ENCODE measurements around the gene DYNC1I1. TPM values are rescaled to one million over a fixed set of nuclear protein-coding genes. Genes with fewer than 3 reads are reported as not detected.

DYNC1I1 gene
- total and polyA plus RNA-seq, 2 of the 4 experiments (the other 2 are of a cell fraction) = under 0.01 to 0.15 TPM

DNA sequence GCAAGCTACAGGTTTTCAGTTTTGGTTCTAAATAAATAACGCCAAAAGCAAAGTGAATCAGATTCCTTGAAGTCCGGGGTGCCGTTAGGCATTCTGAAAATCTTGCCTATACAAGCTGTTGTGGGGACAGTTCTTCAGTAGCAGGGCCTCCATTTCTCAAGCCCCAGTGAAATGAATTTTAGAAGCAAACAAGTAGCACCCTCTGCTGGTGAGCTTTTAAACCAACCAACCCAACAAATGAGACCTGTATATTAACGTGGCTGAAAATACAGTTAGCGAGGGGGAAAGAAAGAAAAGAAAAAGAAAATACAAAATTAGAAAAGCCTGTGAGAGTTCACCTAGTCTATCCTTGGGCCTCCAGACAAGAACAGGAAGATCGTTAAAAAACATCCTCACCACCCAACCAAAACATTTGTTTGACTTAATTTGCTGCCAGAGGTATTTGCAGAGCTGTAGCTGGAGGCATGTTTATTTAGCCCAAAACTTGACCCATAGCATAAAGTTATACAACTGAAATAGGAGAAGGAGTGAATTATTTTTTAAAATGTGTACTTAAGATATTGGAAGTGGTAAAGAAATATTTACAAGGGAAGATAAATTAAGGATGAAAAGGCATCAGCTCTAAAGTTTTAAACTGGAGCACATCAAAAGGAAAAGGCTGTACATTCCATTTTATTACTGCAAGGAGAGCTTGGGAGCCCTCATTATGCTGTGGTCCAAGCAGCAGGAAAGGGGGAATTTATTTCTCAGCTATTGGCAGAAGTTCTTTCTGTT lies 98.9 kb downstream of the DYNC1I1 start:
- no peak overlapping the region for H3K4me2 ChIP-seq (ENCODE audit: low read depth, low read length)
- DNase-seq = peak; percentile 45

More for the DNA sequence above, 98.9 kb downstream of the DYNC1I1 start:
- no peaks in the 10 kb centered on the region for H3K79me1 ChIP-seq (ENCODE audit: low read depth in 1 of 2, low read length in 2 of 2)
- POLR2A ChIA-PET (ENCODE audit: unreplicated experiment) = no interaction called here
- peak; percentile 88 for ATAC-seq (ENCODE audit: low read depth)
- intact Hi-C loops (cut with micrococcal nuclease) = loop anchor here (1.0 to 5.0 kb wide), 3 partner anchors 76 to 344 kb away; no protein-coding TSS in a partner anchor
- no peaks in the 10 kb centered on the region for H3K9me3 ChIP-seq (ENCODE audit: control insufficient read depth, insufficient read depth, low read length)
- TF ChIP-seq RFX5 (IDR thresholded peaks at IDR 0.05; ENCODE audit: low read depth, low read length) (no peak), CHD1 (IDR thresholded peaks at IDR 0.05; ENCODE audit: low read depth, low read length) (no peak), SMC3 (IDR thresholded peaks at IDR 0.05; ENCODE audit: low read depth, low read length) (peak; percentile 47; the same call in 1 of the 2 replicates), NFE2L2 (IDR thresholded peaks at IDR 0.05; ENCODE audit: low read depth, low read length) (no peak), MAFK (IDR thresholded peaks at IDR 0.05; ENCODE audit: low read depth, low read length) (no peak), RAD21 (IDR thresholded peaks at IDR 0.05; ENCODE audit: low read length) (peak; percentile 51)
- TF ChIP-seq, protein P1, sequence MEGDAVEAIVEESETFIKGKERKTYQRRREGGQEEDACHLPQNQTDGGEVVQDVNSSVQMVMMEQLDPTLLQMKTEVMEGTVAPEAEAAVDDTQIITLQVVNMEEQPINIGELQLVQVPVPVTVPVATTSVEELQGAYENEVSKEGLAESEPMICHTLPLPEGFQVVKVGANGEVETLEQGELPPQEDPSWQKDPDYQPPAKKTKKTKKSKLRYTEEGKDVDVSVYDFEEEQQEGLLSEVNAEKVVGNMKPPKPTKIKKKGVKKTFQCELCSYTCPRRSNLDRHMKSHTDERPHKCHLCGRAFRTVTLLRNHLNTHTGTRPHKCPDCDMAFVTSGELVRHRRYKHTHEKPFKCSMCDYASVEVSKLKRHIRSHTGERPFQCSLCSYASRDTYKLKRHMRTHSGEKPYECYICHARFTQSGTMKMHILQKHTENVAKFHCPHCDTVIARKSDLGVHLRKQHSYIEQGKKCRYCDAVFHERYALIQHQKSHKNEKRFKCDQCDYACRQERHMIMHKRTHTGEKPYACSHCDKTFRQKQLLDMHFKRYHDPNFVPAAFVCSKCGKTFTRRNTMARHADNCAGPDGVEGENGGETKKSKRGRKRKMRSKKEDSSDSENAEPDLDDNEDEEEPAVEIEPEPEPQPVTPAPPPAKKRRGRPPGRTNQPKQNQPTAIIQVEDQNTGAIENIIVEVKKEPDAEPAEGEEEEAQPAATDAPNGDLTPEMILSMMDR (conservative IDR thresholded peaks at IDR 0.05; ENCODE audit: low read depth, low read length) = peak; percentile 58
- TF ChIP-seq, protein P2, sequence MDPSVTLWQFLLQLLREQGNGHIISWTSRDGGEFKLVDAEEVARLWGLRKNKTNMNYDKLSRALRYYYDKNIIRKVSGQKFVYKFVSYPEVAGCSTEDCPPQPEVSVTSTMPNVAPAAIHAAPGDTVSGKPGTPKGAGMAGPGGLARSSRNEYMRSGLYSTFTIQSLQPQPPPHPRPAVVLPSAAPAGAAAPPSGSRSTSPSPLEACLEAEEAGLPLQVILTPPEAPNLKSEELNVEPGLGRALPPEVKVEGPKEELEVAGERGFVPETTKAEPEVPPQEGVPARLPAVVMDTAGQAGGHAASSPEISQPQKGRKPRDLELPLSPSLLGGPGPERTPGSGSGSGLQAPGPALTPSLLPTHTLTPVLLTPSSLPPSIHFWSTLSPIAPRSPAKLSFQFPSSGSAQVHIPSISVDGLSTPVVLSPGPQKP (IDR thresholded peaks at IDR 0.05; ENCODE audit: borderline replicate concordance, low read depth, low read length) = no peak
- dilution Hi-C loops (cut with HindIII; ENCODE audit: low sequenced_read_pairs, unreplicated experiment) = no loop called here
- no peak overlapping the region for H2AK9ac ChIP-seq (replicated peaks; ENCODE audit: low read depth, low read length, poor library complexity)
- no peak overlapping the region for H4K5ac ChIP-seq (ENCODE audit: low read depth, low read length)
- no peak overlapping the region for H2BK5ac ChIP-seq (ENCODE audit: low read depth, low read length, poor library complexity, severe bottlenecking)
- in situ Hi-C loops (cut with MboI; ENCODE audit: low sequenced_read_pairs) = loop anchor here (5.0 kb wide), 1 partner anchor 149 kb away; no protein-coding TSS in a partner anchor
- no peak overlapping the region for H2AFZ ChIP-seq (replicated peaks; ENCODE audit: low read length, poor library complexity)
- no peak overlapping the region for H2BK20ac ChIP-seq (ENCODE audit: low read depth, low read length)
- no peak overlapping the region for H3K14ac ChIP-seq (replicated peaks; ENCODE audit: low read depth, low read length)
- H3K4ac ChIP-seq (ENCODE audit: low read depth, low read length) = no peak overlapping the region
- no peak overlapping the region for H3K27ac ChIP-seq (ENCODE audit: insufficient read depth, low read length)
- H4K91ac ChIP-seq (ENCODE audit: insufficient read depth, low read depth, low read length) = no peak overlapping the region
- H2BK15ac ChIP-seq (ENCODE audit: low read depth, low read length) = no peak overlapping the region
- H3K18ac ChIP-seq (ENCODE audit: low read depth, low read length) = no peak overlapping the region
- no peak overlapping the region for H3K4me3 ChIP-seq (ENCODE audit: insufficient read depth, low read depth, low read length)
- H2AK5ac ChIP-seq (ENCODE audit: low read depth, low read length) = no peak overlapping the region
- BruUV-seq (replicated peaks) = no TSS peak
- H3K56ac ChIP-seq (ENCODE audit: extremely low read depth, insufficient read depth, low read length) = no peak overlapping the region
- no peaks in the 10 kb centered on the region for H3K4me1 ChIP-seq (ENCODE audit: control insufficient read depth, insufficient read depth, low read length)
- H3K23ac ChIP-seq (ENCODE audit: low read depth, low read length) = no peak overlapping the region
- H3K36me3 ChIP-seq (ENCODE audit: control insufficient read depth, insufficient read depth, low read length) = no peaks in the 10 kb centered on the region
- H3K9me1 ChIP-seq (ENCODE audit: insufficient read depth, low read length) = no peaks in the 10 kb centered on the region
- CTCF ChIA-PET = interaction anchor here (0.6 to 1.8 kb wide), 8 partner anchors 10 to 362 kb away, joined by 3 to 5 read pairs (median 3); no protein-coding TSS in a partner anchor
- no peak overlapping the region for H4K8ac ChIP-seq (ENCODE audit: low read depth in 2 of 2, low read length in 2 of 2)
- H2BK120ac ChIP-seq (ENCODE audit: low read depth, low read length) = no peak overlapping the region
- no CpG with 5 or more reads among the region's 6 CpGs for WGBS, 2 experiments (ENCODE audit: extremely low coverage in 2 of 2, insufficient read length in 1 of 2)
- no peak overlapping the region for H3K9ac ChIP-seq (ENCODE audit: low read depth, low read length)
- no peaks in the 10 kb centered on the region for H4K20me1 ChIP-seq (ENCODE audit: insufficient read depth, low read length)
- H3K27me3 ChIP-seq (ENCODE audit: control insufficient read depth, insufficient read depth, low read length) = no peaks in the 10 kb centered on the region
